Right lobe of liver (tissue), 6 donors: ENCODE results near the gene GLUD1. TPM values are rescaled to one million over a fixed set of nuclear protein-coding genes. Genes with fewer than 3 reads are reported as not detected.

Source experiments
- ATAC-seq, 4 donors: fragments of 200-7000 bp; cut with Tn5 transposase; one replicate each; pipeline ENCODE4 v1.9.1; 2020; ENCODE audit warnings: mild to moderate bottlenecking in 4 of 4, moderate library complexity in 4 of 4
- DNase-seq, 3 donors: peaks; one replicate each; pipeline ENCODE4 v3.0.0-alpha.2; 2020
- H3K27ac ChIP-seq, 3 donors: fragments of 200-600 bp; one replicate each; pipeline ENCODE4 v1.8.0; 2022
- H3K27me3 ChIP-seq, 2 donors: fragments of 200-600 bp; one replicate each; pipeline ENCODE4 v1.8.0; 2022
- H3K36me3 ChIP-seq, 4 donors: fragments of 200-600 bp; sonication (generic) in 1 of 4; one replicate each; pipeline versions ENCODE4 v1.5.1 to v1.8.0; 2017 to 2022; ENCODE audit warnings: control low read depth in 1 of 4
- H3K4me1 ChIP-seq, 4 donors: fragments of 200-600 bp; sonication (generic) in 1 of 4; one replicate each; pipeline versions ENCODE4 v1.5.1 to v1.8.0; 2017 to 2022; ENCODE audit warnings: control low read depth in 1 of 4
- H3K4me3 ChIP-seq, 3 donors: fragments of 200-600 bp; one replicate each; pipeline ENCODE4 v1.8.0; 2022
- H3K9me3 ChIP-seq, 4 donors: fragments of 200-600 bp; sonication (generic) in 1 of 4; one replicate each; pipeline versions ENCODE4 v1.5.1 to v1.8.0; 2017 to 2022; ENCODE audit warnings: control low read depth in 1 of 4
- CTCF ChIP-seq, 4 donors: fragments of 200-600 bp in 3 of 4; fragments of 450-650 bp in 1 of 4; IDR thresholded peaks; one replicate each; pipeline versions ENCODE4 v1.5.1 to v1.8.0; 2016 to 2022; ENCODE audit warnings: antibody characterized with exemption in 4 of 4, mild to moderate bottlenecking in 2 of 4
- POLR2A ChIP-seq: fragments of 450-650 bp; IDR thresholded peaks from one replicate; pipeline ENCODE4 v1.6.1; 2017; ENCODE audit warnings: antibody characterized with exemption, mild to moderate bottlenecking
- WGBS: methylation state at CpG from one replicate; pipeline ENCODE4 v1.1.6; 2018; ENCODE audit warnings: low coverage, low lambda C conversion rate; ENCODE audit not compliant: insufficient coverage; ENCODE audit errors: missing lambda C conversion rate; 5-methylcytosine and 5-hydroxymethylcytosine counted together
- intact Hi-C, 2 donors: fragments of 100-400 bp; cut with DNase I; formaldehyde crosslinking; loops; one replicate each; pipeline versions ENCODE4 v1.11.2 to v1.14.1; 2022
- total RNA-seq, 6 experiments: library from RNA; depleted of rRNA in 2 of 6; stranded (reverse); fragments of >200 nt in 2 of 6; fragmentation: NEBNext Ultra II Directional in 3 of 6; extraction: Animal tissue kit (Norgen Biotek cat#: 25700) in 3 of 6; gene quantifications; one replicate each; pipeline versions ENCODE4 v1.1.0 to v1.2.4, GENCODE V29; 2016 to 2023
- donor health status: DM: no; HTN: yes; CAD: no.
- donor health status: DM: no; HTN: no; CAD: no.
- donor health status: DM: no; HTN: no; CAD: no.
- donor health status: DM: no; HTN: yes; CAD: no.
- donor health status: DM: no; HTN: yes; CAD: no.

The GLUD1 gene
- total RNA-seq, 6 experiments from 2014 or later: 272 to 652 (median 433) TPM

DNA sequence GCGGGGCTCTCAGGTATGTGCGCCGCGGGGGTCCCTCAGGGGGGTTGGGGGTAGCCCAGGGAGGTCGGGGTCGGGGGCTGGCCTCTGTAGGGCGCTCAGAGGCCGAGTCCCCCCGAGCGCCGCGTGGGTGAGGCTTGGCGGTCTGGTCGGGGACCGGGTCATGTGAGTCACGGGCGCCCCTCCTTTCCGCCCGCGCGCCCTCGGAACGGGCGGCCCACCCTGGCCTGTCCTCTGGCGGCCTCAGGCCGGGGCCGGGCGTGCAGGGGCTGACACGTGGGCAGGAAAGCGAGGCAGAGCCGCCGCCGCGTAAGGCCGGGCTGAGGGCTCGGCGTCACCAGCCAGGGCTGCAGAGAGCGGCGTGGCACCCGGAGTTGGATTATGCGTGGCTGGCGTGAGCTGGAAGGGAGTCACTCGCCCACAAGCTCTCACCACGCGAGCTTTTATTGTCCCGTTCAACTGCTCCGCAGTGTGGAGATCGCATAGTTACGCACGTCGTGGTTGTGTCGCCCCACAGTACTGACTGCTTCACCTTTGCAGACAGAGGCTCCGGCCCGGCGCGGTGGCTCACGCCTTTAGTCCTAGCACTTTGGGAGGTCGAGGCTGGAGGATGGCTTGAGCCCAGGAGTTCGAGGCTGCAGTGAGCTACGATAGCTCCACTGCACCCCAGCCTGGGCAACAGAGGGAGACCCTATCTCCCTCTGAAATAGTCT, 748 bp upstream of the GLUD1 start:
- TF ChIP-seq CTCF (IDR thresholded peaks at IDR 0.05): no peak
- TF ChIP-seq POLR2A: peak; percentile 59
- intact Hi-C loops: no loop called here
- peak; percentile 65 to 84 (median 70) for ATAC-seq
- Histone ChIP-seq H3K36me3 (no peaks in the 10 kb centered on the region), H3K9me3 (no peaks in the 10 kb centered on the region), H3K27ac (peak overlapping the region; percentile 77 to 95 (median 92)), H3K4me3 (peak overlapping the region; percentile 62 to 79 (median 75)), H3K27me3 (no peaks in the 10 kb centered on the region), H3K4me1 (peaks cover 0 to 14% (median 0%) of the 10 kb centered on the region in 4 donors)
- WGBS: 0% methylated on average over 1 of the region's 60 CpGs
- DNase-seq: peak; percentile 86 to 91 (median 89)

- H3K36me3 ChIP-seq: peaks cover 0 to 5% (median 2%) of the 10 kb centered on the region in 4 donors
- WGBS: under 1% methylated on average over 8 of the region's 39 CpGs
- H3K4me1 ChIP-seq: peaks cover 0 to 30% (median 4%) of the 10 kb centered on the region in 4 donors
- ATAC-seq (peak; percentile 5 to 26 (median 11)), DNase-seq (peak; percentile 70 to 78 (median 76))
- H3K9me3 ChIP-seq: no peaks in the 10 kb centered on the region
- H3K4me3 ChIP-seq: peak overlapping the region; percentile 70 to 77 (median 74)
- no peaks in the 10 kb centered on the region for H3K27me3 ChIP-seq
- peak overlapping the region; percentile 84 to 90 (median 87) for H3K27ac ChIP-seq
- intact Hi-C loops: no loop called here
- TF ChIP-seq POLR2A: no peak
- no peak for TF ChIP-seq CTCF (IDR thresholded peaks at IDR 0.05)
These were observed 841 bp downstream of the GLUD1 start for GRCh38 chr10:87093632-87094372.

DNA sequence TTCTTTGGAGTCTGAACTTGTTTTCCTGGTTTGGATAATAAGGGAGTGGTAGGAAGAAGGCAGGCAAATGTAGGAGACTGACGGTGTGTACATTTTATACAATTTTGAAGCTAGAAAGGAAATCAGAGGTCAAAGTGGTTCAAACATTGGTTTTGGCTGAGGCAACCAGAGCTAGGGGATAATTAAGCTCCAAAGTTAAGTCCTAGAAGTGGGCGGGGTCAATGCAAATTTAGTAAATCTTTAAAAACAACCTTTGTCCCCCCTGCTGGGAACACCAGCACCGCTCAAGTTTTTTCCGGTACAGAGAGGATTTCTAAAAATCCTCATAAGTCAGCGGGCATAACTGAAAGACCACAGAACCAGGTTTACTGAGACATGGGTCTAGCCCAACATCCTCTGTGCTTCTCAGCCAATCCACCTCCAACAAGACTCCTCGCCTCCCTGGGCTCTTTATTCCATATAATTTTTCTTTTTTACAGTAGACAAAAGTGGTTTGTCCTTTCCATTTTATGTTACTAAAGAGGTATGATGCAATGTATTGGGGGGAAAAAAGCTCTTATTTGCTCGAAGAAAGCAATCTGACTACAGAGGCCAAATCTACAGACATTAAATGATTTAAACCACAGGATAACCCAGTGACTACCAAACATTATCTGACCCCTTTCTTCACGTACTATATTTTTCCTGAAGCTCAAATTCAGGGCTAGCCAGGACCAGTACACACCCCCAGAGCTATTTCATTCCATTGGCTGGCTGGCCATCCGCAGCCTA, 1.6 kb downstream of the GLUD1 start:
- H3K4me1 ChIP-seq: peaks cover 0 to 37% (median 7%) of the 10 kb centered on the region in 4 donors
- H3K36me3 ChIP-seq: peaks cover 0 to 5% (median 2%) of the 10 kb centered on the region in 4 donors
- no peaks in the 10 kb centered on the region for H3K27me3 ChIP-seq
- peak overlapping the region; percentile 70 to 77 (median 74) for H3K4me3 ChIP-seq
- no peaks in the 10 kb centered on the region for H3K9me3 ChIP-seq
- WGBS: 3% methylated on average over 9 of the region's 9 CpGs
- no peak for TF ChIP-seq CTCF (IDR thresholded peaks at IDR 0.05)
- peak; percentile 68 for TF ChIP-seq POLR2A
- peak; percentile 36 to 61 (median 43) for ATAC-seq
- DNase-seq: peak in 2 of 3 donors; percentile 36 to 74
- H3K27ac ChIP-seq: peak overlapping the region; percentile 84 to 90 (median 87)
- intact Hi-C loops: no loop called here

GRCh38 chr10:87092376-87092860, 2.2 kb downstream of the GLUD1 start:
- Histone ChIP-seq H3K9me3 (no peaks in the 10 kb centered on the region), H3K36me3 (peaks cover 0 to 5% (median 2%) of the 10 kb centered on the region in 4 donors), H3K4me3 (peak overlapping the region; percentile 70 to 77 (median 74)), H3K27me3 (no peaks in the 10 kb centered on the region), H3K27ac (peak overlapping the region; percentile 4 to 90 (median 84)), H3K4me1 (peaks cover 0 to 43% (median 9%) of the 10 kb centered on the region in 4 donors)
- TF ChIP-seq CTCF (IDR thresholded peaks at IDR 0.05) (no peak), POLR2A (no peak)
- no peak for DNase-seq
- no peak for ATAC-seq
- intact Hi-C loops: no loop called here
- WGBS: 8% methylated on average over 7 of the region's 7 CpGs
